G401 (cell line): ENCODE measurements around the gene KCNAB1. TPM values are rescaled to one million over a fixed set of nuclear protein-coding genes. Genes with fewer than 3 reads are reported as not detected.

ENCODE experiments used
- DNase-seq: peaks from one replicate; pipeline ENCODE4 v3.0.0-alpha.2; 2015; ENCODE audit warnings: low spot score
- in situ Hi-C: cut with HindIII; loops from 2 replicates; pipeline ENCODE4 v1.10.0; 2016; ENCODE audit warnings: low sequenced_read_pairs, mixed read lengths
- total RNA-seq: library from RNA; depleted of rRNA; stranded (reverse); fragments of >200 nt; shearing (Covaris generic); gene quantifications from 2 replicates; pipeline ENCODE4 v1.2.3, GENCODE V29; 2014; rRNA removed

KCNAB1 gene
- total RNA-seq, 1 experiment from 2014 or later, result 12.6 TPM

DNA sequence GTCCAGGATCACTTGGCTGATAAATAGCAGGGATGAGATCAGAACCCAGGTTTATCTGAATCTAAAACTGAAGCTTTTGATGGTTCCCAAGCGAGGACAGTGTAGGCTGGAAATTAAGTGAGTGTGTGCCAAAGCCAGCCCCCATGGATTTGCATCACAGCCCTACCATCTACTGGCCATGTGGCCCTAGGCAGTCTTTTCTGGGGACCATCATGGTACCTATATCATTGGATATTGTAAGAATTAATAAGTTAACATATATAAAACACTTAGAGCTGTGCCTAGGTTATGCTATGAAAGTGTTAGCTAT is 467.3 kb downstream of the KCNAB1 start:
- in situ Hi-C loops, result no loop called here
- DNase-seq, result no peak

Other genes with a start within 250 kb of the KCNAB1 start
- 23.4 and 35.9 TPM in 2 replicates for gene GMPS, start 249.9 kb upstream of the KCNAB1 start, total RNA-seq